Measurements from ENCODE around the gene ACTR2. TPM values are rescaled to one million over a fixed set of nuclear protein-coding genes. Genes with fewer than 3 reads are reported as not detected.
A peak's percentile ranks its signal among the peaks of the same experiment; 100 is the strongest.

ACTR2 gene
- total RNA-seq, 4 donors from 2014 or later = 62.9 to 128 (median 89.5) TPM

DNA sequence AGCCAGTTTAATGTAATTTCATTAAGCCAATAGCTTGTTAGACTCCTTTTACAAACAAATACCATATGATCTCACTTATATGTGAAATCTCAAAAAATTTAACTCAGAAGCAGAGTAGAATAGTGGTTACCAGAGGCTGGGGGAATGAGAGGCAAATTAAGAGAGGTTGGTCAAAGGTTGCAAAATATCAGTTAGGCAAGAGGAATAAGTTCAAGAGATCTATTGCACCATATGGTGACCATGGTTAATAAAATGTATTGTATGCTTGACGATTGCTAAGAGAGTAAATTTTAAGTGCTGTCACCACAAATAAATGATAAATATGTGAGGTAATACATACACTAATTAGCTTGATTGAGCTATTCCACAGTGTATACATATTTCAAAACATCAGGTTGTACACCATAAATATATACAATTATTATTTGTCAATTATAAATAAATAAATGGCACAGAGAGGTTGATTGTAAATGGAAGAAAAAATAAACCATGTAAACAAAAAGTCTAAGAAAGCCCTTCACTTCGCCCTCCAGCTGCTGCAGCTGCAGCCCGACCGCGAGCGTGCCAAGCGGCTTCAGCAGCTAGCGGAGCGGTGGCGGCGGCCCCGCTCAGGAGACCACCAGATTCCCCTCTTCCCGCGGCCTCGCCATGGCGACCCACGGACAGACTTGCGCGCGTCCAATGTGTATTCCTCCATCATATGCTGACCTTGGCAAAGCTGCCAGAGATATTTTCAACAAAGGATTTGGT lies 23.0 kb upstream of the ACTR2 start:
- no peaks in the 10 kb centered on the region for H3K4me1 ChIP-seq
- TF ChIP-seq, protein P1, sequence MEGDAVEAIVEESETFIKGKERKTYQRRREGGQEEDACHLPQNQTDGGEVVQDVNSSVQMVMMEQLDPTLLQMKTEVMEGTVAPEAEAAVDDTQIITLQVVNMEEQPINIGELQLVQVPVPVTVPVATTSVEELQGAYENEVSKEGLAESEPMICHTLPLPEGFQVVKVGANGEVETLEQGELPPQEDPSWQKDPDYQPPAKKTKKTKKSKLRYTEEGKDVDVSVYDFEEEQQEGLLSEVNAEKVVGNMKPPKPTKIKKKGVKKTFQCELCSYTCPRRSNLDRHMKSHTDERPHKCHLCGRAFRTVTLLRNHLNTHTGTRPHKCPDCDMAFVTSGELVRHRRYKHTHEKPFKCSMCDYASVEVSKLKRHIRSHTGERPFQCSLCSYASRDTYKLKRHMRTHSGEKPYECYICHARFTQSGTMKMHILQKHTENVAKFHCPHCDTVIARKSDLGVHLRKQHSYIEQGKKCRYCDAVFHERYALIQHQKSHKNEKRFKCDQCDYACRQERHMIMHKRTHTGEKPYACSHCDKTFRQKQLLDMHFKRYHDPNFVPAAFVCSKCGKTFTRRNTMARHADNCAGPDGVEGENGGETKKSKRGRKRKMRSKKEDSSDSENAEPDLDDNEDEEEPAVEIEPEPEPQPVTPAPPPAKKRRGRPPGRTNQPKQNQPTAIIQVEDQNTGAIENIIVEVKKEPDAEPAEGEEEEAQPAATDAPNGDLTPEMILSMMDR (IDR thresholded peaks at IDR 0.05) = no peak
- no peak for TF ChIP-seq POLR2A (IDR thresholded peaks at IDR 0.05)
- peak overlapping the region in 1 of 4 donors; percentile 10 for H3K27ac ChIP-seq
- no peak overlapping the region for H3K4me3 ChIP-seq
- no peaks in the 10 kb centered on the region for H3K36me3 ChIP-seq
- H3K9me3 ChIP-seq = no peaks in the 10 kb centered on the region
- no peaks in the 10 kb centered on the region for H3K27me3 ChIP-seq
- DNase-seq = no peak

DNA sequence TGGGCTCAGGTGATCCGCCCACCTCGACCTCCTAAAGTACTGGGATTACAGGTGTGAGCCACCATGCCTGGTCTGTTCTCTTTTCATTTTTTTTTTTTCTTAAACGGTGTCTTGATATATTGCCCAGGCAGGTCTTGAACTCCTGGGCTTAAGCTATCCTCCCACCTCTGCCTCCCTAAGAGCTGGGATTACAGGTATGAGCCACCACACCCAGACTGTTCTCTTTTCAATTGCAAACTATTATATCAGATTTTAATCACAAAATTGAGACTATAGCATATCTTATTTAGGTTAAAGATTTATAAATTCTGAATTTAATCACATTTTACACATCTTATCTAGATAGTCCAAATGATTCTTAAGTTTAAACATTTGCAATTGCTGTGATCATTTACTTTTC lies 15.5 kb upstream of the ACTR2 start:
- Histone ChIP-seq H3K27ac (no peak overlapping the region), H3K36me3 (no peaks in the 10 kb centered on the region), H3K4me1 (no peaks in the 10 kb centered on the region), H3K27me3 (no peaks in the 10 kb centered on the region), H3K9me3 (no peaks in the 10 kb centered on the region), H3K4me3 (no peak overlapping the region)
- TF ChIP-seq POLR2A (IDR thresholded peaks at IDR 0.05) = no peak
- TF ChIP-seq, protein P1 (IDR thresholded peaks at IDR 0.05) = no peak
- DNase-seq = no peak

DNA sequence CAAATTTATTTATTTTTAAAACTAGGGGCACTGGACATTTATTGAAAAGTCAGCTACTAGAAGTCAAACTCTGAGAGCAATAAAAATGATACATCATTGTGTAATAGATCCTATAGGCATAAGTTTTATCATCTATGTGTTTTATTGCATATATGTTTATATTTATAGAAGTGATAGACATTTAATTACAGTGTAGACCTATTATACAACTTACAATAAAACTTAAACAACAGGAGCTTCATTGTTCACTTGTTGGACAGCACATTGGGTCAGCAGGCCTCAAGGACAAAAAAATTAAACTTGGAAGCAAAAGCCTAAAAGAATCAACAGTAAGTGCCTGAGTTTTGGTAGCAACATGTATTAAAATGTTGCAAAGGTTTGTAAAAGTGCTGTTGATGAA lies 15.0 kb upstream of the ACTR2 start:
- Histone ChIP-seq H3K36me3 (no peaks in the 10 kb centered on the region), H3K4me1 (no peaks in the 10 kb centered on the region), H3K9me3 (no peaks in the 10 kb centered on the region), H3K27me3 (no peaks in the 10 kb centered on the region), H3K4me3 (no peak overlapping the region), H3K27ac (no peak overlapping the region)
- TF ChIP-seq POLR2A (IDR thresholded peaks at IDR 0.05) = no peak
- TF ChIP-seq, protein P1 (IDR thresholded peaks at IDR 0.05) = no peak
- DNase-seq = no peak

DNA sequence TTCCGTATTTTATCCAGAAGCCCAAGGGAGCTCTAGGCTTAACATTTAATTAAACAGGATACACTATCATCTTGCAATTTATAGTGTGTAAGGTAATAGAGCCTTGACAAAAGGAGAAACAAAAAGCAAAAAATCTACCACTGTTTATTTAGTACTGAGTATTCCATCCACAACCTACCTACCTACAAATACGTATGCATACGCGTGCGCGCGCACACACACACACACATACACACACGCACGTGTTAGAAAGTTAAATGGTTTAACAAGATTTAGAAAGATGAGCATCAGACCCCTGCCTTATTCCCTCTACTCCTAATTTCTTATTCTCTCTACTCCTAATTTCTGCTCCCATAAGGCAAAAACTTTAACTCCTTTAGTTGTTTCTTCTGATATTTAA lies 14.6 kb upstream of the ACTR2 start:
- H3K4me1 ChIP-seq = no peaks in the 10 kb centered on the region
- no peaks in the 10 kb centered on the region for H3K36me3 ChIP-seq
- no peak overlapping the region for H3K27ac ChIP-seq
- no peak overlapping the region for H3K4me3 ChIP-seq
- no peaks in the 10 kb centered on the region for H3K9me3 ChIP-seq
- TF ChIP-seq, protein P1 (IDR thresholded peaks at IDR 0.05) = no peak
- TF ChIP-seq POLR2A (IDR thresholded peaks at IDR 0.05) = no peak
- DNase-seq = no peak
- no peaks in the 10 kb centered on the region for H3K27me3 ChIP-seq

DNA sequence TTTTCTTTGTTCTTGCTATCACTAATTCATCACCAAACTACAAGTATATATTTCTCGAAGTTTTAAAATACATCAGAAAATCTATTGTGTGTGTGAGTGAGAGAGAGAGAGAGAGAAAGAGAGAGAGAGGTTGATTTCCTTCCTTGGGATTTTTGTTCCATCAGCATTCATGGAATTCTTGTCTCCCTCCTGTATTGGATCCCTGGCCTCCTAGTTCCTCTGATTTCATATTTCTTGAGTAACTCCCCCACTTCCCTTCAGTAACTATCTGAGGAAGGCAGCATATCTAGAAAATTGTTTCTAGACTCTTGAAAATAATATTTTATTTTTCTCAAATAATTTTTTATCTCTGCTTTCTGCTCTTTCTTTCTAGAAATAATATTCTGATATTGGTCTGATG lies 13.3 kb upstream of the ACTR2 start:
- TF ChIP-seq, protein P1 (IDR thresholded peaks at IDR 0.05) = no peak
- TF ChIP-seq POLR2A (IDR thresholded peaks at IDR 0.05) = no peak
- Histone ChIP-seq H3K27ac (no peak overlapping the region), H3K4me1 (no peaks in the 10 kb centered on the region), H3K27me3 (no peaks in the 10 kb centered on the region), H3K4me3 (no peak overlapping the region), H3K9me3 (no peaks in the 10 kb centered on the region), H3K36me3 (no peaks in the 10 kb centered on the region)
- no peak for DNase-seq

Measured in Peyer's patch (tissue), 4 donors.